Measurements from ENCODE around the gene ASPHD1. TPM values are rescaled to one million over a fixed set of nuclear protein-coding genes. Genes with fewer than 3 reads are reported as not detected.
A peak's percentile ranks its signal among the peaks of the same experiment; 100 is the strongest.

ASPHD1 gene
- total RNA-seq, 1 donor from 2014 or later, result 1.6 TPM

- intact Hi-C loops (cut with DNase I), result no loop called here
- ATAC-seq (no peak), DNase-seq (no peak)
- no peaks in the 10 kb centered on the region for H3K4me1 ChIP-seq
- no peak overlapping the region for H3K4me3 ChIP-seq
- H3K27ac ChIP-seq, result no peak overlapping the region
- no peaks in the 10 kb centered on the region for H3K36me3 ChIP-seq
- TF ChIP-seq CTCF (IDR thresholded peaks at IDR 0.05), result no peak
- no peaks in the 10 kb centered on the region for H3K9me3 ChIP-seq
- H3K27me3 ChIP-seq (ENCODE audit: low read depth), result peaks cover 16% of the 10 kb centered on the region
Observed at GRCh38 chr16:29893553-29893952, 6.7 kb upstream of the ASPHD1 start.

GRCh38 chr16:29894352-29894751 is 5.9 kb upstream of the ASPHD1 start:
- no peaks in the 10 kb centered on the region for H3K9me3 ChIP-seq
- TF ChIP-seq CTCF (IDR thresholded peaks at IDR 0.05), result no peak
- intact Hi-C loops (cut with DNase I), result no loop called here
- no peaks in the 10 kb centered on the region for H3K4me1 ChIP-seq
- DNase-seq, result no peak
- H3K4me3 ChIP-seq, result no peak overlapping the region
- H3K27ac ChIP-seq, result no peak overlapping the region
- no peaks in the 10 kb centered on the region for H3K36me3 ChIP-seq
- H3K27me3 ChIP-seq (ENCODE audit: low read depth), result peaks cover 16% of the 10 kb centered on the region
- ATAC-seq, result no peak

- H3K27ac ChIP-seq, result no peak overlapping the region
- no peak for TF ChIP-seq CTCF (IDR thresholded peaks at IDR 0.05)
- no peaks in the 10 kb centered on the region for H3K9me3 ChIP-seq
- no peak overlapping the region for H3K4me3 ChIP-seq
- H3K27me3 ChIP-seq (ENCODE audit: low read depth), result peaks cover 24% of the 10 kb centered on the region
- DNase-seq (no peak), ATAC-seq (no peak)
- intact Hi-C loops (cut with DNase I), result no loop called here
- H3K4me1 ChIP-seq, result peaks cover 13% of the 10 kb centered on the region
- H3K36me3 ChIP-seq, result no peaks in the 10 kb centered on the region
Observed at GRCh38 chr16:29896841-29897240, 3.4 kb upstream of the ASPHD1 start.

GRCh38 chr16:29897333-29897732 is 3.0 kb upstream of the ASPHD1 start:
- ATAC-seq, result no peak
- peaks cover 13% of the 10 kb centered on the region for H3K4me1 ChIP-seq
- intact Hi-C loops (cut with DNase I), result no loop called here

GRCh38 chr16:29898135-29898803 is 2.0 kb upstream of the ASPHD1 start:
- intact Hi-C loops (cut with DNase I), result no loop called here

More at GRCh38 chr16:29897333-29897732, 3.0 kb upstream of the ASPHD1 start:
- TF ChIP-seq CTCF (IDR thresholded peaks at IDR 0.05), result no peak
- Histone ChIP-seq H3K9me3 (no peaks in the 10 kb centered on the region), H3K36me3 (no peaks in the 10 kb centered on the region), H3K27me3 (ENCODE audit: low read depth) (peaks cover 24% of the 10 kb centered on the region), H3K4me3 (no peak overlapping the region), H3K27ac (no peak overlapping the region)
- no peak for DNase-seq

More at GRCh38 chr16:29898135-29898803, 2.0 kb upstream of the ASPHD1 start:
- H3K4me3 ChIP-seq, result peak overlapping the region; percentile 71
- no peaks in the 10 kb centered on the region for H3K36me3 ChIP-seq
- H3K27me3 ChIP-seq (ENCODE audit: low read depth), result peaks cover 24% of the 10 kb centered on the region
- peaks cover 13% of the 10 kb centered on the region for H3K4me1 ChIP-seq
- no peak for TF ChIP-seq CTCF (IDR thresholded peaks at IDR 0.05)
- DNase-seq (no peak), ATAC-seq (no peak)
- H3K9me3 ChIP-seq, result no peaks in the 10 kb centered on the region
- no peak overlapping the region for H3K27ac ChIP-seq

All from lower lobe of right lung (tissue), 2 donors.